ENCODE data around the gene RNASE12. TPM values are rescaled to one million over a fixed set of nuclear protein-coding genes. Genes with fewer than 3 reads are reported as not detected.

The RNASE12 gene
- total RNA-seq, 1 donor from 2014 or later: not detected

- H3K9me3 ChIP-seq: no peaks in the 10 kb centered on the region
- no peak for TF ChIP-seq CTCF (IDR thresholded peaks at IDR 0.05)
- peaks cover 9% of the 10 kb centered on the region for H3K4me1 ChIP-seq
- no peak overlapping the region for H3K4me3 ChIP-seq
- ATAC-seq: no peak
- H3K27ac ChIP-seq: no peak overlapping the region
- intact Hi-C loops (cut with DNase I): loop anchor here (5.0 kb wide), 1 partner anchor 75 kb away; no protein-coding TSS in a partner anchor
- H3K27me3 ChIP-seq: no peaks in the 10 kb centered on the region
- no peak for DNase-seq
- no peaks in the 10 kb centered on the region for H3K36me3 ChIP-seq
Measured at GRCh38 chr14:20606902-20607242, 15.7 kb upstream of the RNASE12 start.

GRCh38 chr14:20606190-20606901 is 15.2 kb upstream of the RNASE12 start:
- DNase-seq (no peak), ATAC-seq (peak; percentile 64)
- intact Hi-C loops (cut with DNase I): loop anchor here (5.0 kb wide), 1 partner anchor 74 kb away; no protein-coding TSS in a partner anchor
- H3K4me3 ChIP-seq: no peak overlapping the region
- H3K9me3 ChIP-seq: no peaks in the 10 kb centered on the region
- H3K4me1 ChIP-seq: peaks cover 9% of the 10 kb centered on the region
- no peaks in the 10 kb centered on the region for H3K27me3 ChIP-seq
- H3K36me3 ChIP-seq: no peaks in the 10 kb centered on the region
- H3K27ac ChIP-seq: no peak overlapping the region
- peak; percentile 45 for TF ChIP-seq CTCF (IDR thresholded peaks at IDR 0.05)

- Histone ChIP-seq H3K27me3 (no peaks in the 10 kb centered on the region), H3K4me1 (no peaks in the 10 kb centered on the region), H3K4me3 (no peak overlapping the region), H3K36me3 (no peaks in the 10 kb centered on the region), H3K27ac (no peak overlapping the region), H3K9me3 (no peaks in the 10 kb centered on the region)
- ATAC-seq: no peak
- intact Hi-C loops (cut with DNase I): no loop called here
- no peak for TF ChIP-seq CTCF (IDR thresholded peaks at IDR 0.05)
- DNase-seq: no peak
Measured at GRCh38 chr14:20603813-20604690, 12.9 kb upstream of the RNASE12 start.

- ATAC-seq (no peak), DNase-seq (no peak)
- H3K27me3 ChIP-seq: no peaks in the 10 kb centered on the region
- no peaks in the 10 kb centered on the region for H3K36me3 ChIP-seq
- H3K27ac ChIP-seq: no peak overlapping the region
- no peaks in the 10 kb centered on the region for H3K9me3 ChIP-seq
- no peaks in the 10 kb centered on the region for H3K4me1 ChIP-seq
- intact Hi-C loops (cut with DNase I): no loop called here
- no peak overlapping the region for H3K4me3 ChIP-seq
- TF ChIP-seq CTCF (IDR thresholded peaks at IDR 0.05): no peak
Measured at GRCh38 chr14:20602583-20602982, 11.4 kb upstream of the RNASE12 start.

- Histone ChIP-seq H3K4me3 (no peak overlapping the region), H3K36me3 (no peaks in the 10 kb centered on the region), H3K9me3 (no peaks in the 10 kb centered on the region), H3K27ac (no peak overlapping the region), H3K4me1 (no peaks in the 10 kb centered on the region), H3K27me3 (no peaks in the 10 kb centered on the region)
- intact Hi-C loops (cut with DNase I): no loop called here
- no peak for ATAC-seq
- no peak for TF ChIP-seq CTCF (IDR thresholded peaks at IDR 0.05)
- DNase-seq: no peak
Measured at GRCh38 chr14:20601522-20601921, 10.3 kb upstream of the RNASE12 start.

Data from upper lobe of right lung (tissue), 1 donor.